NCI-H2196 (cell line): ENCODE data around the gene SLC22A23.
A peak's percentile ranks its signal among the peaks of the same experiment; 100 is the strongest.

Source experiments
- DNase-seq: peaks from one replicate; lab custom pipeline; 2025; ENCODE audit not compliant: unreplicated experiment; lab: John Stamatoyannopoulos, UW

The SLC22A23 gene

GRCh38 chr6:3473773-3474172, 16.9 kb upstream of the SLC22A23 start:
- no peak for DNase-seq

GRCh38 chr6:3471711-3472110, 14.9 kb upstream of the SLC22A23 start:
- DNase-seq, result peak; percentile 61

- peak; percentile 49 for DNase-seq
Measured at GRCh38 chr6:3471286-3471685, 14.4 kb upstream of the SLC22A23 start.

GRCh38 chr6:3468585-3468984, 11.7 kb upstream of the SLC22A23 start:
- no peak for DNase-seq

GRCh38 chr6:3467996-3468395, 11.1 kb upstream of the SLC22A23 start:
- no peak for DNase-seq

GRCh38 chr6:3466488-3467219, 9.8 kb upstream of the SLC22A23 start:
- no peak for DNase-seq

- no peak for DNase-seq
Measured at GRCh38 chr6:3460253-3460652, 3.4 kb upstream of the SLC22A23 start.

- no peak for DNase-seq
Measured at GRCh38 chr6:3458706-3459421, 2.0 kb upstream of the SLC22A23 start.

GRCh38 chr6:3457710-3458602, 1.1 kb upstream of the SLC22A23 start:
- DNase-seq, result peak; percentile 79

GRCh38 chr6:3456395-3456897, 404 bp downstream of the SLC22A23 start:
- no peak for DNase-seq

GRCh38 chr6:3455569-3456394, 1.1 kb downstream of the SLC22A23 start:
- DNase-seq, result no peak

- DNase-seq, result no peak
Measured at GRCh38 chr6:3455147-3455568, 1.7 kb downstream of the SLC22A23 start.

- DNase-seq, result no peak
Measured at GRCh38 chr6:3454273-3455010, 2.4 kb downstream of the SLC22A23 start.

- DNase-seq, result no peak
Measured at GRCh38 chr6:3453413-3454272, 3.2 kb downstream of the SLC22A23 start.

- no peak for DNase-seq
Measured at GRCh38 chr6:3451498-3451897, 5.4 kb downstream of the SLC22A23 start.

- DNase-seq, result no peak
Measured at GRCh38 chr6:3450888-3451287, 6.0 kb downstream of the SLC22A23 start.

GRCh38 chr6:3449750-3450305, 7.0 kb downstream of the SLC22A23 start:
- DNase-seq, result no peak

- DNase-seq, result no peak
Measured at GRCh38 chr6:3449321-3449720, 7.5 kb downstream of the SLC22A23 start.

GRCh38 chr6:3447005-3447404, 9.8 kb downstream of the SLC22A23 start:
- DNase-seq, result no peak
